HL-60 (cell line): ENCODE data around the gene PLXDC2.

Experiments used
- DNase-seq, 2 experiments: peaks; one replicate each; pipeline ENCODE4 v3.0.0-alpha.2; 2010 to 2020; ENCODE audit warnings: low read depth in 1 of 2, low spot score in 1 of 2
- H3K27ac ChIP-seq: fragments of 250-450 bp; sonication (Bioruptor Pico); replicated peaks from 2 replicates; pipeline ENCODE4 v1.5.1; 2020; ENCODE audit warnings: mild to moderate bottlenecking, moderate library complexity
- H3K27me3 ChIP-seq: fragments of 250-450 bp; sonication (Bioruptor Pico); 2 replicates; pipeline ENCODE4 v1.5.1; 2021; ENCODE audit warnings: mild to moderate bottlenecking, moderate library complexity; ENCODE audit not compliant: insufficient read depth, poor library complexity, severe bottlenecking
- H3K4me3 ChIP-seq: replicated peaks from 2 replicates; pipeline ENCODE4 v1.5.1; 2011; ENCODE audit warnings: mild to moderate bottlenecking, control low read depth, low read length; ENCODE audit not compliant: insufficient read depth
- GABPA ChIP-seq: IDR thresholded peaks from 2 replicates; pipeline ENCODE4 v1.6.1; 2012; ENCODE audit warnings: low read depth
- POLR2AphosphoS5 ChIP-seq: IDR thresholded peaks from 2 replicates; pipeline ENCODE4 v1.6.1; 2012; ENCODE audit warnings: low read depth
- SPI1 ChIP-seq: IDR thresholded peaks from 2 replicates; pipeline ENCODE4 v1.6.1; 2012; ENCODE audit warnings: low read depth, mild to moderate bottlenecking, borderline replicate concordance
- TF ChIP-seq, protein P1 (sequence below): IDR thresholded peaks from 2 replicates; pipeline ENCODE4 v1.6.1; 2012; ENCODE audit warnings: low read depth; ENCODE audit not compliant: insufficient replicate concordance
- TF ChIP-seq, protein P2 (sequence below): IDR thresholded peaks from one replicate; pipeline ENCODE4 v1.5.1; 2011; ENCODE audit warnings: low read length, control low read depth, inconsistent platforms; ENCODE audit not compliant: insufficient read depth

The PLXDC2 gene

DNA sequence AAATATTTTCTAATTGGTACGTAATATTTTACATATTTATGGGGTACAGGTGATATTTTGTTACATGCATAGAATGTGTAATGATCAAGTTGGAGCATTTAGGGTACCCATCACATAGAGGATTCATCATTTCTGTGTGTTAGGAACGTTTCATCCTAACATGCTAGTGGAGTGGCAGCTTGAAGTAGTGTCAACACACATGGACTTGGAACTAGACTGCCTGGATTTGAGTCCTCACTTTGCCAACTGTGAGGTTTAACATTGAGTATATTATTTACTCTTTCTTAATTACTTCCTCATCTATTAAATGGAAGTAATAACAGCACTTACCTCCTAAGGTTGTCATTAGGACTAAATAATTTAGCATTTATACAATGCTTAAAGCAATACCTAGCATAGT, 241.9 kb downstream of the PLXDC2 start:
- H3K4me3 ChIP-seq, result no peak overlapping the region
- H3K27ac ChIP-seq, result no peak overlapping the region
- TF ChIP-seq, protein P1, sequence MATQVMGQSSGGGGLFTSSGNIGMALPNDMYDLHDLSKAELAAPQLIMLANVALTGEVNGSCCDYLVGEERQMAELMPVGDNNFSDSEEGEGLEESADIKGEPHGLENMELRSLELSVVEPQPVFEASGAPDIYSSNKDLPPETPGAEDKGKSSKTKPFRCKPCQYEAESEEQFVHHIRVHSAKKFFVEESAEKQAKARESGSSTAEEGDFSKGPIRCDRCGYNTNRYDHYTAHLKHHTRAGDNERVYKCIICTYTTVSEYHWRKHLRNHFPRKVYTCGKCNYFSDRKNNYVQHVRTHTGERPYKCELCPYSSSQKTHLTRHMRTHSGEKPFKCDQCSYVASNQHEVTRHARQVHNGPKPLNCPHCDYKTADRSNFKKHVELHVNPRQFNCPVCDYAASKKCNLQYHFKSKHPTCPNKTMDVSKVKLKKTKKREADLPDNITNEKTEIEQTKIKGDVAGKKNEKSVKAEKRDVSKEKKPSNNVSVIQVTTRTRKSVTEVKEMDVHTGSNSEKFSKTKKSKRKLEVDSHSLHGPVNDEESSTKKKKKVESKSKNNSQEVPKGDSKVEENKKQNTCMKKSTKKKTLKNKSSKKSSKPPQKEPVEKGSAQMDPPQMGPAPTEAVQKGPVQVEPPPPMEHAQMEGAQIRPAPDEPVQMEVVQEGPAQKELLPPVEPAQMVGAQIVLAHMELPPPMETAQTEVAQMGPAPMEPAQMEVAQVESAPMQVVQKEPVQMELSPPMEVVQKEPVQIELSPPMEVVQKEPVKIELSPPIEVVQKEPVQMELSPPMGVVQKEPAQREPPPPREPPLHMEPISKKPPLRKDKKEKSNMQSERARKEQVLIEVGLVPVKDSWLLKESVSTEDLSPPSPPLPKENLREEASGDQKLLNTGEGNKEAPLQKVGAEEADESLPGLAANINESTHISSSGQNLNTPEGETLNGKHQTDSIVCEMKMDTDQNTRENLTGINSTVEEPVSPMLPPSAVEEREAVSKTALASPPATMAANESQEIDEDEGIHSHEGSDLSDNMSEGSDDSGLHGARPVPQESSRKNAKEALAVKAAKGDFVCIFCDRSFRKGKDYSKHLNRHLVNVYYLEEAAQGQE, result no peak
- no peak for TF ChIP-seq SPI1
- TF ChIP-seq, protein P2, sequence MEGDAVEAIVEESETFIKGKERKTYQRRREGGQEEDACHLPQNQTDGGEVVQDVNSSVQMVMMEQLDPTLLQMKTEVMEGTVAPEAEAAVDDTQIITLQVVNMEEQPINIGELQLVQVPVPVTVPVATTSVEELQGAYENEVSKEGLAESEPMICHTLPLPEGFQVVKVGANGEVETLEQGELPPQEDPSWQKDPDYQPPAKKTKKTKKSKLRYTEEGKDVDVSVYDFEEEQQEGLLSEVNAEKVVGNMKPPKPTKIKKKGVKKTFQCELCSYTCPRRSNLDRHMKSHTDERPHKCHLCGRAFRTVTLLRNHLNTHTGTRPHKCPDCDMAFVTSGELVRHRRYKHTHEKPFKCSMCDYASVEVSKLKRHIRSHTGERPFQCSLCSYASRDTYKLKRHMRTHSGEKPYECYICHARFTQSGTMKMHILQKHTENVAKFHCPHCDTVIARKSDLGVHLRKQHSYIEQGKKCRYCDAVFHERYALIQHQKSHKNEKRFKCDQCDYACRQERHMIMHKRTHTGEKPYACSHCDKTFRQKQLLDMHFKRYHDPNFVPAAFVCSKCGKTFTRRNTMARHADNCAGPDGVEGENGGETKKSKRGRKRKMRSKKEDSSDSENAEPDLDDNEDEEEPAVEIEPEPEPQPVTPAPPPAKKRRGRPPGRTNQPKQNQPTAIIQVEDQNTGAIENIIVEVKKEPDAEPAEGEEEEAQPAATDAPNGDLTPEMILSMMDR, result no peak
- no peak for TF ChIP-seq POLR2AphosphoS5
- TF ChIP-seq GABPA, result no peak
- H3K27me3 ChIP-seq, result no peaks in the 10 kb centered on the region
- DNase-seq, result no peak

DNA sequence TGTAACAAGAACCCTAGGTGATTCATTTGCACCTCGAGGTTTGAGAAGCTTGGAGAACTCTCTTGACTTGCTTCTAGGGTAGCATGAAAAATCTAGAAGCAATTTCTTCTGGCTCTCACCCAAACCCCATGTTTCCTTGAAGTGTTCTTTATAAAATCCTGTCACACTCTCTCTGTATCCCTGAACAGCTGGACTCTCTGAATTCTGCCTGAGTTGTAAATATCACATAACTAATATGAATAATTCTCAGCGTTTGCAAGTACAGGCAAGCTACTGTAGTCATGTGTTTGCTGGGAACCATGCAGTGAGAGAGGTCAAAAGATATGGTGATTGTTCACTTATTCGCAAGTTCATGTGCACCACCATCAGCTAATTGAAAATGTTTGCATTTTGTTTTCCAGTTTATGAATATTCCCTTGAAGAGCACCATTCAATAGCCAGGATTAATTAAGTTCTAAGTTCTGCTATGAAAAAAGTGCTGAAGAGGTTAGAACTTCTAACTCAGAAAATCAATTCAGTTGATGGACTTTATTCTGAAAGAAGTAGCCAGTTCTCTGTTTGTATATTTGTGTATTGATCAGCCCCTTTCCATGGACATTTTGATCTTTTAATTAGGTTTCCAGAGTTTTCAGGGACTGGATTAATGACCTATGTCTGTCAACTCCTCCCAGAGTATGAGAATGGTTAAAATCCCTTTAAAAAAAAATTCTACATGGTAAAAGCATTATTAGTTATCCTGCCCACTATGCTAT, 243.0 kb downstream of the PLXDC2 start:
- no peak for DNase-seq
- no peaks in the 10 kb centered on the region for H3K27me3 ChIP-seq
- H3K27ac ChIP-seq, result no peak overlapping the region
- TF ChIP-seq POLR2AphosphoS5 (no peak), GABPA (no peak), SPI1 (no peak)
- TF ChIP-seq, protein P1, result no peak
- TF ChIP-seq, protein P2, result no peak
- H3K4me3 ChIP-seq, result no peak overlapping the region

DNA sequence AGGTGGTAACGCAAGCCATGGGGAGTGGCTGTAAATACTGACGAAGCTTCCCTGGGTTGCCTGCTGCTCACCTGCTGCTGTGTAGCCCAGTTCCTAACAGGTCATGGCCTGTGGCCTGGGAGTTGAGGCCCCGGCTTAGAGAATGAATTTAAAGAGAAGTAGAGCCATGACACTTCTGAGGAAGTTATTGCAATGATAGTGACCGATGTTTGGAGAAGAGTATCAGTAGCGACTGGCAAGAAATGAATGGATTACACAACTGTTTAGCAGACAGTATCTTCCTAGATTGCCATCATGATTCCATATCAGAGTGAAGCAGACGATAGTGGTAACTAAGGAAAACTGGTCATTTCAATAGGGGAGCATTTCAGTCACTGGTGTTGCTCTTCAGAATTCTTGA, 249.6 kb downstream of the PLXDC2 start:
- no peak for DNase-seq
- no peak overlapping the region for H3K4me3 ChIP-seq
- TF ChIP-seq, protein P2, result no peak
- TF ChIP-seq, protein P1, result no peak
- TF ChIP-seq SPI1 (no peak), POLR2AphosphoS5 (no peak)

More for the DNA sequence above, 249.6 kb downstream of the PLXDC2 start:
- Histone ChIP-seq H3K27ac (no peak overlapping the region), H3K27me3 (no peaks in the 10 kb centered on the region)
